Endodermal cell (in vitro differentiated cells): ENCODE measurements around the gene STXBP4. TPM values are rescaled to one million over a fixed set of nuclear protein-coding genes. Genes with fewer than 3 reads are reported as not detected.

ENCODE experiments used
- DNase-seq: peaks from one replicate; pipeline ENCODE4 v3.0.0-alpha.2; 2017
- H3K27ac ChIP-seq: 2 replicates; pipeline ENCODE4 v1.5.1; 2013; ENCODE audit warnings: mild to moderate bottlenecking, low read depth, low read length, moderate library complexity
- H3K27me3 ChIP-seq: 2 replicates; pipeline ENCODE4 v1.6.1; 2013; ENCODE audit warnings: mild to moderate bottlenecking, low read length, moderate library complexity; ENCODE audit not compliant: insufficient read depth, control insufficient read depth, poor library complexity, severe bottlenecking
- H3K36me3 ChIP-seq: 2 replicates; pipeline ENCODE4 v1.7.0; 2013; ENCODE audit warnings: mild to moderate bottlenecking, low read length, moderate library complexity; ENCODE audit not compliant: control insufficient read depth, insufficient read depth
- H3K4me1 ChIP-seq: one replicate; pipeline ENCODE4 v1.7.0; 2013; ENCODE audit warnings: low read length; ENCODE audit not compliant: control insufficient read depth, insufficient read depth
- H3K4me3 ChIP-seq: 2 replicates; pipeline ENCODE4 v1.5.1; 2013; ENCODE audit warnings: mild to moderate bottlenecking, low read length, moderate library complexity
- H3K9ac ChIP-seq: 2 replicates; pipeline ENCODE4 v1.6.1; 2013; ENCODE audit warnings: mild to moderate bottlenecking, low read length, moderate library complexity; ENCODE audit not compliant: poor library complexity, severe bottlenecking; ENCODE audit errors: extremely low read depth
- H3K9me3 ChIP-seq: 2 replicates; pipeline ENCODE4 v1.6.1; 2013; ENCODE audit warnings: mild to moderate bottlenecking, low read length, moderate library complexity; ENCODE audit not compliant: control insufficient read depth
- H3K27ac Mint-ChIP-seq: 2 replicates; pipeline ENCODE4 v1.8.0; 2020; ENCODE audit warnings: mixed read lengths
- H3K27me3 Mint-ChIP-seq: 2 replicates; pipeline ENCODE4 v1.8.0; 2021; ENCODE audit warnings: mild to moderate bottlenecking, mixed read lengths; ENCODE audit not compliant: insufficient read depth
- H3K36me3 Mint-ChIP-seq: 2 replicates; pipeline ENCODE4 v1.8.0; 2020; ENCODE audit warnings: low read depth, mixed read lengths
- H3K4me1 Mint-ChIP-seq: 2 replicates; pipeline ENCODE4 v1.8.0; 2020; ENCODE audit warnings: mixed read lengths
- H3K4me3 Mint-ChIP-seq: 2 replicates; pipeline ENCODE4 v1.8.0; 2020; ENCODE audit warnings: mild to moderate bottlenecking, moderate library complexity, mixed read lengths
- H3K9me3 Mint-ChIP-seq: 2 replicates; pipeline ENCODE4 v1.8.0; 2020; ENCODE audit warnings: mild to moderate bottlenecking, mixed read lengths
- CTCF ChIP-seq: fragments of 200-600 bp; sonication (generic); conservative IDR thresholded peaks from 2 replicates; pipeline ENCODE4 v1.5.0; 2021; ENCODE audit warnings: antibody characterized with exemption, mild to moderate bottlenecking
- WGBS, 2 experiments: methylation state at CpG; one replicate each; pipeline versions ENCODE4 v1.1.5 to v1.1.7; 2013; ENCODE audit warnings: missing lambda C conversion rate in 2 of 2, mixed read lengths in 1 of 2; ENCODE audit not compliant: insufficient coverage in 1 of 2, insufficient read length in 1 of 2; 5-methylcytosine and 5-hydroxymethylcytosine counted together
- total RNA-seq, 2 donors: library from RNA; stranded (reverse); fragmentation: NEBNext Ultra II Directional in 1 of 2; extraction: Animal tissue kit (Norgen Biotek cat#: 25700) in 1 of 2; gene quantifications; 2 replicates in 1 of 2; 3 replicates in 1 of 2; pipeline ENCODE4 v1.2.1, GENCODE V29; 2021

STXBP4 gene
- total RNA-seq, 2 donors from 2014 or later: 15.5 to 18.0 TPM

- Mint-ChIP-seq H3K36me3 (no peaks in the 10 kb centered on the region), H3K27me3 (peaks cover 2% of the 10 kb centered on the region), H3K4me3 (no peak overlapping the region), H3K9me3 (no peaks in the 10 kb centered on the region), H3K4me1 (no peaks in the 10 kb centered on the region), H3K27ac (no peak overlapping the region)
- Histone ChIP-seq H3K4me3 (no peak overlapping the region), H3K36me3 (no peaks in the 10 kb centered on the region), H3K4me1 (no peaks in the 10 kb centered on the region), H3K9ac (no peak overlapping the region), H3K27ac (no peak overlapping the region), H3K9me3 (no peaks in the 10 kb centered on the region), H3K27me3 (no peaks in the 10 kb centered on the region)
- DNase-seq: no peak
- WGBS, 2 experiments: 84 to 89% methylated on average over 6 to 8 of the region's 8 CpGs
- no peak for TF ChIP-seq CTCF
Observed at GRCh38 chr17:55186937-55187770, 218.6 kb downstream of the STXBP4 start.

GRCh38 chr17:55190748-55191147, 222.2 kb downstream of the STXBP4 start:
- H3K9me3 ChIP-seq: no peaks in the 10 kb centered on the region
- no peaks in the 10 kb centered on the region for H3K4me1 ChIP-seq
- no peak for TF ChIP-seq CTCF
- H3K27me3 ChIP-seq: no peaks in the 10 kb centered on the region
- Mint-ChIP-seq H3K27ac (no peak overlapping the region), H3K36me3 (no peaks in the 10 kb centered on the region), H3K4me1 (no peaks in the 10 kb centered on the region), H3K9me3 (no peaks in the 10 kb centered on the region), H3K27me3 (no peaks in the 10 kb centered on the region), H3K4me3 (no peak overlapping the region)
- H3K36me3 ChIP-seq: no peaks in the 10 kb centered on the region
- DNase-seq: no peak
- 80 to 100% methylated on average over 1 to 2 of the region's 2 CpGs for WGBS, 2 experiments
- H3K4me3 ChIP-seq: no peak overlapping the region
- H3K27ac ChIP-seq: no peak overlapping the region
- no peak overlapping the region for H3K9ac ChIP-seq

GRCh38 chr17:55198690-55199370, 230.3 kb downstream of the STXBP4 start:
- Mint-ChIP-seq H3K27me3 (no peaks in the 10 kb centered on the region), H3K9me3 (peaks cover 3% of the 10 kb centered on the region), H3K4me1 (no peaks in the 10 kb centered on the region), H3K27ac (no peak overlapping the region), H3K4me3 (no peak overlapping the region), H3K36me3 (no peaks in the 10 kb centered on the region)
- 86 to 90% methylated on average over 2 of the region's 2 CpGs for WGBS, 2 experiments
- H3K36me3 ChIP-seq: no peaks in the 10 kb centered on the region
- H3K27ac ChIP-seq: no peak overlapping the region
- no peak for TF ChIP-seq CTCF
- no peaks in the 10 kb centered on the region for H3K27me3 ChIP-seq
- no peak overlapping the region for H3K4me3 ChIP-seq
- no peaks in the 10 kb centered on the region for H3K9me3 ChIP-seq
- no peaks in the 10 kb centered on the region for H3K4me1 ChIP-seq
- no peak for DNase-seq
- H3K9ac ChIP-seq: no peak overlapping the region
